Activated effector memory CD4-positive, alpha-beta T cell treated with Interleukin-2 at 50 U/mL for 16 hours (primary cell): ENCODE results near the gene C4orf36.
"Not testable (repeated sequence)": the region's sequence is repeated elsewhere in the genome, so short reads cannot be mapped to it uniquely, and the experiment has no call there.

ENCODE experiments used
- DNase-seq: peaks from one replicate; pipeline ENCODE4 v3.0.0-alpha.2; 2020

Gene C4orf36

DNA sequence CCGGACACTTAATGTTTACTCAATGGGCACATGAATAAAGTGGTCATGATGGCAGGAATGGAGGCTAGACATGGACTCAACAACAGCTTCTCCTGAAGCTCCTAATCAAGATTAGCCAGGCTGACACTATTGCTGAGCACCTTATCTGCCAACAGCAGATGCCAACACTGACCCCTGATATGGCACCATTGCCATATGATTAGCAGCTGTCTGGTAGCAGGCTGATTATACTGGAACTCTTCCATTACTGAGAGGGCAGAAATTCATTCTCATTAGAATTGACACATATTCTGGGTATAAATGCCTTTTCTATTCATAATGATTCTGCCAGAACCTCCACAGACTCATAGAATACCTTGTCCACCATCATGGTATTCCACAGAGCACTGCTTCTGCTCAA, 24.2 kb upstream of the C4orf36 start:
- DNase-seq, result no peak

DNA sequence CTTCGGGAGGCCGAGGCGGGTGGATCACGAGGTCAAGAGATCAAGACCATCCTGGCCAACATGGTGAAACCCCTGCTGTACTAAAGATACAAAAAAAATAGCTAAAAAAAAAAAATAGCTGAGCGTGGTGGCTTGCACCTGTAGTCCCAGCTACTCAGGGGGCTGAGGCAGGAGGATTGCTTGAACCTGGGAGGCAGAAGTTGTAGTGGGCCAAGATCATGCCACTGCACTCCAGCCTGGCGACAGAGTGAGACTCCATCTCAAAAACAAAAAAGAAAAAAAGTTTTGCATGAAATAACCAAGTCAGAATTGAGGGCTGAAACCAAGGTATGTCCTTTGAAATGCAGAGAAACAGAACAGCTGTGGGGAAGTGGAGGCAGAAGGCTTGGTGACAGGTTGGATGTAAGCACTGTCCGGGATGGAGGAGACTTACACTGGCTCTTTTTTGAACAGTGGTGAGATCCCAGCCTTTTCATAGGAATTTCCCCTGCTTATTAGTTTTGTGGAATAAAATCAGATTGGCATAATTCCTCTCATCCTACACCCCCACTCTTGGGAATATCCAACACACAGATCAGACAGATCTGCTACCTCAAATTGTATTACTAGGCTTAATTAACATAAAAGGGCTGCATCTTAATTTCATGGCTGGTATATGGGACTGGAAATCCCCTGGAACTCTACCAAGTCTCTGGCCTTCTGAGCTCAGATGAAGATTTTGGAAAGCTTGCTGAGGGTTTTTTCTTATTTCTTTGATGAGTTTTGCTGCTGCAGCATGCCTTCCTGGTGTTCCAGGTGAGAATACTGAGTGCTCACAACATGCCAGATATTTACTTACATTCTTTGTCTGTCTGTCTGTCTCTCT, 18.8 kb upstream of the C4orf36 start:
- no peak for DNase-seq

DNA sequence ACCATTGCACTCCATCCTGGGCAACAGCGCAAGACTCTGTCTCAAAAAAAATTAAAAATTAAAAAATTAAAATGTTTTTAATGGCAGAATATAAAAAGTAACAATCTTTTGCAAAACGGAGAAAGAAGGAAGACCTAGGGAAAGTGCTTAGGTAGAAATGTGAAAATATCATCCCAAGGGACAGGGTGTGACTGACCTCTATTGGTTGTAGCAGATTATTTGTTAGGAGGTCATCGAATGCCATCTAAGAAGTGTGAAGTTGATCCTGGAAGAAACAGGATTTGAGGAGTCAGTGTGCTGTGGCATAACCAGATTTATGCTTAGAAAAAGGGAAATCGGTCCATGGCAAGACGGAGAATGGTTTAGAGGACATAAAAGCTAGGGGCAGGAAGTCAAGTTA, 18.1 kb upstream of the C4orf36 start:
- no peak for DNase-seq

DNA sequence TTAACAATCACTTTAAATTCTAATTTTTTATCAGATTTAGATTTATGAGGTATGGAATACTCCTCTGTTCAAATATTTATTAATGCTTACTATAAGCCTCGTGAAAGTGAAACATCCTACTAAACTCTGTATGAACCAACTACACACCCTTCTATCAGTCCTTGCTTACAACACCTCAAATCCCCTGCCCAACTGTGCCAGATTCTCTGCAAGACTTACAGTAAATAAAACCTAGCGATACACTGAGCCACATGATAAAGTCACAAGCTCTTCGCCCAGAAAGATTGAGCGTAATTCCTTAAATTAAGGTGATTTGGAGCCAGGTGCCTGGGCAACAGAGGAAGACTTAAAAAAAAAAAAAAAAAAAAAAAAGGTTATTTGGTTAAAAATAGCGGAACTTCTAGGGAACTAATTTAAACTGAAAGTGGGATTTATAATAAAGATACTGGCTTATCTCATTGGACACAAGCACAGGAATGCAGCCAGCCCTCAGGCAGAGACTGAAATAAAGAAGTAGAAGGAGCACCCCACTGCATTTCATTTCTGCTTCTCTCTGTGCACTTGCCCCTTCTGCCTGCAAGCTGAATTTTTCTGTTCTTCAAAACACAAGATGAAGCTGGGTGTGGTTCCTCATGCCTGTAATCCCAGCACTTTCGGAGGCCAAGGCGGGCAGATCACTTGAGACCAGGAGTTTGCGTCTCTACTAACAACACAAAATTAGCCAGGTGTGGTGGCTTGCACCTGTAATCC, 17.5 kb upstream of the C4orf36 start:
- DNase-seq, result no peak

DNA sequence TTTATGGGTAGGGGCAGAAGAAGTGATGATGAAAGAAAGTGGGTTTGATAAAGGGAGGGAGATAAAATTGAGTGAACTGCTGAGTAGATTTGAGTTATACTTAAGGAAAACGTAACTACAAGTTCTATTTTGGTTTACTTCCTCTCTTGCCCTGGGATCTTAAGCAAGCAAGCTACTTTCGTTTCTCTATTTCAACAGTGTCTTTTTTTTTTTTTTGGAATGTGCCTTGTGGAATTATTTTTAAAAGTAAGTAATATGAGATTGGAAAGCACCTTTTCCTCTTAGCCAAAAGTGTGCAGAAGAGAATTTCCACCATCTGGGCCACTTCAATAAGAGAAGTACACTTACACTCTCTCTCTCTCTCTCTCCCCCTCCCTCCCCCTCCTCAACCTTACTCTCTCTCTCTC, 16.0 kb upstream of the C4orf36 start:
- DNase-seq, result no peak

DNA sequence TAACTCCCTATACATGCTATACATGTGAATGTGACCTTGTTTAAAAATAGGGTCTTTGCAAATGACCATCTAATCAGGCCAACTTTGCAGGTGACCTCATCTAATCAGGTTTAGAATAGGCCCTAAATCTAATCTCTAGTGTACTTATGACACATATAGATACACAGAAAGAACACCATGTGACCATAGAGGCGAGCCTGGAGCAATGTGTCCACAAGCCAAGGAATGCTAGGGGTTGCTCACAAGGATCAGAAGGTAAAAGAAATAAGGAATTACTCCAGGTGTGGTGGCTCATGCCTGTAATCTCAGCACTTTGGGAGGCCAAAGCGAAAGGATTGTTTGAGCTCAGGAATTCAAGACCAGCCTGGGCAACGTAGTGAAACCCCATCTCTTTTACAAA, 9.6 kb upstream of the C4orf36 start:
- DNase-seq, result no peak

DNA sequence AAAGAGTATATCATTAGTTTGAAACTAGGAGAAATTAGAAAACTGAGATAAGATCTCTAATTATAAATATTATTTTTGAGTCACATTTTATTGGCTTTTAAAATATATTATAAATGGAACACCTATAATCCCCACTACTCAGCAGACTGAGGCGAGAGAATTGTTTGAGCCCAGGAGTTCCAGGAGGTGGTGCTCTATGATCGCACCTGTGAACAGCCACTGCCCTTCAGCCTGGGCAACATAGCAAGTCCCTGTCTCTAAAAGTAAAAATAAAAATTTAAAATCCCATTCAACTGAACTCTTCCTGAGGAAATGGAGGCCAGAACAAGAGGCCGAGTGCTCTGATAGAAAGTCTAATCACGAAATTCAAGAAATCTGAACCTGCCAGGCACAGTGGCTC, 6.3 kb upstream of the C4orf36 start:
- no peak for DNase-seq

DNA sequence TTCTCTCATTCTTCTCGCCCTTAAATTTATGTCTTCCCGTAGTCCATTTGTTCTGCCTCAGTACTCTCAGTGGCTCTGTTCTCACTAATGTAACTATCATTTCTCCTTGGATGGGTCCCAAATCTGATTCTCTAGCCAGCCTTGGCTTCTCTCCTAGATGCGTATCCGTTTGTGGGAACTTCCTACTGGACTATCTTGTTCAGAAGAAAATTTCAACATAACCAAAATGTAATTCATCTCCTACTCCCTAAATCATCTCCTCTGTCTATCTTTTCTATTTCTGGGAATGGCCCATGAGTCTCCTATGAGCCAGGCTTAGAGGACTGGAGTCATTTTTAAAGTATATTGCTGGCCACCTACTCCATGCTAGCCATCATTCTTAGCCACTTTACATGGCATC, 4.4 kb upstream of the C4orf36 start:
- no peak for DNase-seq

DNA sequence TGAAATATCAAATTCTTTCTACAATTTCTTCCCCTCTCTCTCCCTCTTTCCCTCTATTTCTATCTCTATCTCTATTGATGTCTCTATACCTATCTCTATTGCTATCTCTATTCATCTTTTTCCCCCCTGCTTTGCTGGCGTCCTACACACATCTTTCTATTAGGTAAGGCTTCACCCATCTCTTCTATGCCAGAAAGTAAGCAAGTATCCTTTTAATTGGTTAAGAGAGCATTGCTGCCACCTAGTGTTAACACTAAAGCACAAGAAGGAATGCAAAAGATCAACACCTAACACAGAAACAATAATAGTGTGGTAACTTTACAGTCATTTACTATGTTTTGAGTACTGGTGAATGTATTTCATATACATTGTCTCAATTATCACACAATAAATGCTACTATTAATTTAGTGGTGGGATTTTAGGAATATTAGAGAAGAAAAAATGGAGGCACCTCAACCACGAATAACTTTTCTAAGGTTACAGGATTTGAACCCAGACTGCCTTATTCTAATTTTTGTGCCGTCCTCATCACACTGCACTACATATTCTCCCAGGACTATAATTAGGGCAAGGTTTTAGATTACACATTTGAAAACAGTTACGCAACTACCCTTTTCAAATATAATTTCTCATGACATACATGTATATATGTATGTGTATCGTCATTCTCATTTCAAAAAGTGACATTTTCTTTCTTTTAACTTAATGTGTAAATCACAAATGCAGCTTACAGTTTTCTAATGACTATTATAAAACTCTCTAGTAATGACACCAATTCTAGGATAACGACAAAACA, 3.7 kb upstream of the C4orf36 start:
- DNase-seq, result no peak

DNA sequence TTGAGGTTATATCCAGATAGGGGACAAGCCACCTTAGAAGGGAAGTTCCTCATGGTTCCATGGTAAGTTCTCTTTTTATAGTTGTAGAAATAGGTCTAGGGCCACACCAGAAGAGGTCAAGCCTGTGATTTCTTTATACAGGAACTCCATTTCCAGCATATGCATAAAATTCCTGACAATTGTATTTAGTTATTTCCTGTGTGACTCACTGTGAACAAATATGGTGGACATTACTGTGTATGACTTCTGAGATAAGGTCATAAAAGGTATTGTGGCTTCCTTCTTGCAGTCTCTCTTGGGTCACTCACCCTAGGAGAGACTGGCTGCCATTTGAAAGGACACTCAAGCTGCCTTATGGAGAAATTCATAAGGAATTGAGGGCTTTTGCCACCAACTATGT, 2.2 kb upstream of the C4orf36 start:
- DNase-seq, result no peak

DNA sequence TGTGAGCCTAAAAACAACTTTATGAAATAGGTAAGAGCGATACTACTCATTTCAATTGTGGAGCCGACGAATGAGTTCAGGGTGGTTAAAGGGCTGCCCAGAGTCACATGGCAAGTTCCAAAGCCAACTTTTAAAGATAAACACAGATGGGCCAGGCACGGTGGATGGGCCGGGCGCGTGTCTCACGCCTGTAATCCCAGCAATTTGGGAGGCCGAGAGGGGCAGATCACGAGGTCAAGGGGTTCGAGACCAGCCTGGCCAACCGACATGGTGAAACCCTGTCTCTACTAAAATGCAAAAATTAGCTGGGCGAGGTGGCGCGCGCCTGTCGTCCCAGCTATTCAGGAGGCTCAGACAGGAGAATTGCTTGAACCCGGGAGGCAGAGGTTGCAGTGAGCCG, 914 bp upstream of the C4orf36 start:
- no peak for DNase-seq

DNA sequence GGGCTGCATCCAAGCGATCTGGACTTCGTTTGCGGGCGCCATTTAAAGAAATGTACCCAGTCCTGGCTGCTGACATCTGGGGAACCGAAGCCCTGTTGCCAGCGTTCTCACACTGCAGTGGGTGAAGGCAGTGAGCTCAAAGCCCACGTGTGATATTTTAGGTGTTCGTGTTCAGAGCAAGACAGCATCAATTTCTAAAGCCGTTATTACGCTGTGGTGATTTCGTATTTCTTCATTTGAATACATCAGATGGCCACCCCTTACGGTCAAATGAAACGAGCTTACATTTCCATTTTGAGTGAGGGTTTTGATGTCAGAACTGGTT, 376 bp upstream of the C4orf36 start:
- no peak for DNase-seq

DNA sequence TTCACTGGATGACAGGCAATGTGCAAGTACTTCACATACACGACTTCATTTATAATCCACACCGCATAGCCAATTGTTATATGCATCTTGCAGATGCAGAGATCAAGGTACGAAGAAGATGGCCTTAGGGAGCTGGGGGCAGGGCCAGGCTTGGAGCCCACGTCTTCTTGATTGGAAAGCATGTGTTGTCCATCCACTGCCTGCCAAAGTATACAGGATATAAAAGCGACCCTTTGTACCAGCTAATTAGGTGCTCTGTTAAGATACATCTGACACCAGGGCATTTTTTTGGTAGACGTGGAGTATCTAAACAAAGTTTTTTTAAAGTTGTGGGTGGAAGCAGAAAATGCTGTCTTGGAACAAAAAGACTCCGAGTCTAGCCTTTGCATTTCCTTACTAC, 1.4 kb downstream of the C4orf36 start:
- DNase-seq, result no peak

DNA sequence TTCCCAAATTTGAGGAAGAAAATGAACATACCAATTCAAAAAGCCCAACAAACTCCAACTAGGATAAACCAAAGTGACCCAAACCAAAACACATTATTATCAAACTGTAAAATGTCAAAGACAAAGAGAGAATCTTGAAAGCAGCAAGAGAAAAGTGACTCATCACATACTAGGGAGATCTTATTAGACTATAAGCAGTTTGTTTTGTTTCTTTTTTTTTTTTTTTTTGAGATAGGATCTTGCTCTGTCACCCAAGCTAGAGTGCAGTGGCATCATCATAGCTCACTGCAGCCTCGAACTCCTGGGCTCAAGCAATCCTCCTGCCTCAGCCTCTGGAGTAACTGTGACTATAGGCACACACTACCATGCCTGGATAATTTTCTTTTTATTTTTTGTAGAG, 12.6 kb downstream of the C4orf36 start:
- no peak for DNase-seq

DNA sequence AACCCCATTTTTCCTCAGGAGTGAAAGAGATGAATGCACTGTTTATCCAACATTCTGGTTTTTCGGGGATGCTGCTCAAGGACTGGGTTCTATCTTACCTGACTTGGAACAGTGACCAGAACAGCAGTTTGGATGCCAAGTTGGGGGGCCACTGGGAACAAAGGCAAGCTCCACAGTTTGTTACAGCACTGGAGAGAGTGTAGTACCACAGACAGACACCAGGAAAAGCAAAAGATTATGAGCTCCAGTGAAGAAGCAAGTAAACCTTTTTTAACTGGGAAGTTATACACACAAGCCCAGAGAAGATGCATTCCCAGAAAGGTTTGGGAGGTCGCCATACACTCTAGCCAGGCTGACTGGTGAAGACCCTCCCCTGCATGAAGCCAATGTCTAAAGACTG, 13.6 kb downstream of the C4orf36 start:
- no peak for DNase-seq

DNA sequence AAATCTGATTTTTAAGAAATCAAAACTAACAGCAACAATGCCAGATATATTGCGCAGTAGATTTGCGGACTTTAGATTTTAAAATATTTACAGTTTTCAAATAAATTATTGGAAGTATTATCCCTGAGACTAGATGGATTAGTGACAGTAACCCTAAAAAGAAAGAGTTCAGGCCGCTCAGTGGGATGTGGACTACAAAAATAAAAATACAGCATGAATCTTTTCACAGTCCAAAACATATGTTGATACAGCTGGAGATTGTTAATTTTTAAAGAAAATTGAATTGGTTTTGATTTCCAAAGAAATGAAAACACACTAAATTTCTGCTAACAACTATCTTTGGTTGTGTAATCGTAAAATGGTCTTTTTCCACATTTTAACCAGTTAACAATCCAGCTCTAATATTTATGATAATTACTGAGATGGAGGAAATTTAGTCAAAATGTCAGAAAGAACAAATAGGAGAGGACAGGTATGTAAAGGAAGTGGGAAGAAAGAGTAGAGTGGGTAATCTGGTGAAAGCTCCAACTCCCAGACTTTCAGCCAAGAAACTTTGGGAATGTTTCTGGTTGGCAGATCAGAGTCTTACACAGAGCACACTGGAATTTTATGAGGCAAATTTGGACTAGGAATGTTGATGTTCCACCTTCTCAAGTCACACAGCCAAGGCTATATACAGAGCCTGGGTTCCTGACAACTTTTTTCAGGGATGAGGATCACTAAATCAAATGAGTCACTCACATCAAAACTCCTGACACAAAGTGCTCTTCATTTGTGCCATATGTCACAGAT, 15.1 kb downstream of the C4orf36 start:
- no peak for DNase-seq

DNA sequence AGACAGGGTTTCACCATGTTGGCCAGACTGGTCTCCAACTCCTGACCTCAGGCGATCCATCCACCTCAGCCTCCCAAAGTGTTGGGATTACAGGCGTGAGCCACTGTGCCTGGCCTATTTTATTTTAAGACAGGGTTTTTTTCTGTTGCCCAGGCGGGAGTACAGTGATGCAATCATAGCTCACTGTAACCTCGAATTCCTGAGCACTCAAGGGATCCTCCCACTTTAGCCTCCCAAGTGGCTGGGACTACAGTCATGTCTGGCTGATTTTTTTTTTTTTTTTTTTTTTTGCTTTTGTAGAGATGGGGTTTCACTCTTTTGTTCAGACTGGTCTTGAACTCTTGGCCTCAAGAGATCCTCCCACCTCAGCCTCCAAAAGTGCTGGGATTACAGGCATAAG, 16.8 kb downstream of the C4orf36 start:
- DNase-seq, result not testable (repeated sequence)

DNA sequence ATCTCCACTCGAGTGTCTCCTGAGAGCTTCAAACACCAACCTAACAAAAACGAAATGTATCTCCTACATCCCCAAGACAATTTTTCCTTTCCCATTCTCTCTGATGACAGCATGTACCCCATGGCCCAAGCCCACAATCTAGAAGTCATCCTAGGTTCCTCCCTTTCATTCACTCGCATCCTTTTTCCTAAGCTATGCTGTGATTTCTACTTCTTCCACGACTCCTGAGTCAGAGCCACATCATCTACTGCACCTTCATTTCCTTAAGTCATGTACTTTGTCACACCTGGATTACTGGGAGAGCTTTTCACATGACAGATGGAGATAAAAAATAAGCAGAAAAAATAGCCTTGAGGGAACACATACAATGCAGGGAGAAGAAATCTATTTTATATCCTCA, 20.1 kb downstream of the C4orf36 start:
- DNase-seq, result no peak

DNA sequence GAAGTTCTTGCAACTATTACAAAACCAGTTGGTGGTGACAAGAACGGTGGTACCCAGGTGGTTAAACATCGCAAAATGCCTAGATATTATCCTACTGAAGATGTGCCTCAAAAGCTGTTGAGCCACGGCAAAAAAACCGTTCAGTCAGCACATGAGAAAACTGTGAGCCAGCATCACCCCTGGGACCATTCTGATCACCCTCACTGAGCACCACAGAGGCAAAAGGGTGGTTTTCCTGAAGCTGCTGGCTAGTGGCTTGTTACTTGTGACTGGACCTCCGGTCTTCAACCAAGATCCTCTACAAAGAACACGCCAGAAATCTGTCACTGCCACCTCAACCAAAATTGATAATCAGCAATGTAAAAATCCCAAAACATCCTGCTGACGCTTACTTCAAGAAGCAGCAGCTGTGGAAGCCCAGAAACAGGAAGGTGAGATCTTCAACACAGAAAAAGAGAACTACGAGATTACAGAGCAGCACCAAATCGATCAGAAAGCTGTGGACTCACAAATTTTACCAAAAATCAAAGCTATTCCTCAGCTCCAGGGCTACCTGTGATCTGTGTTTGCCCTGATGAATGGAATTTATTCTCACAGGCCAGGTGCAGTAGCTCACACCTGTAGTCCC, 21.7 kb downstream of the C4orf36 start:
- DNase-seq, result no peak

DNA sequence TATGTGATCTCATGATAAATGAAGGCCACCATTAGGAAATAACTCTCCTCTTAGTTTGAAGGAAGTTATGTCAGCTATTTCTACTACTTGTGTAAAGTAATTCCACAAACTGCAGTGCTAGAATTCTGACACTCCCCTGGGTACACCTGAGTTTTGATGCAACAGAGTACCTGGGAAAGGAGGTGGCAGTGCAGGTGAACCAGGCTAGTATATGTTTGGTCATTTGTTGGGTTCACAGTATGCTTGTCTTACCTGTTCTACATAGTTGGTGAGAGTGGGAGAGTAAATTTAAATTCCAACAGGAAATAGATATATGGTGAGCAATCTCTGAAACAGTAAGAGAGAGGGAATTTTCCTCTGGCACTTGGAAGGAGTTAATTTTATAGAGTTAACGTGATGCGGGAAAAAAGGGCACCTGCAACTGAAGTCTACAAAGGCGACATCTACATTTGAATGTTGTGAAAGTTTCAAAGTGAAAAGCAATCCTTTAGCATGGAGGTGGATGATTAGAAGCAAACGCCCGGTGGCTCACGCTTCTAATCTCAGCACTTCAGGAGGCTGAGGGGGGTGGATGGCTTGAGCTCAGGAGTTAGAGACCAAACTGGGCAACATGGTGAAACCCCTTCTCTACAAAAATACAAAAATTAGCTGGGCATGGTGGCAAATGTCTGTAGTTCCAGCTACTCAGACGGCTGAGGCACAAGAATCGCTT, 34.7 kb downstream of the C4orf36 start:
- no peak for DNase-seq

DNA sequence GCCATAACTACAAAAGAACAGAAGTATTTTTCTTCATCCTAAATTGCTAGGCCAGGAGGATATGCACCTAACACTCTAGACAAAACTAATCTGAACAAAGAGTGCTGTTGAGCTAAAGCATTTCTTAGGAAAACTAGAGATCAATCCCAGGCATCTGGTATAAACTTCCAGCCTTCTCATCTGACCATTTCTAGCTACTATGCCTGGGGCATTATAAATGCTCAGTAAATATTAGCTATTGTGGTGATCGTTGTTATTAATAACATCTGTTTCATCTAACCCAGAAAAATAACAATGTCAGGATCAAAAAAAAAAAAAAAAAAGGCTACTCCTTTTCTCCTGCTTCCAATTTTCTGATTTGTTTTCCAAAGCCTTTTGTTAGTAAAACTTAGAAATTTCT, 35.3 kb downstream of the C4orf36 start:
- DNase-seq, result no peak

DNA sequence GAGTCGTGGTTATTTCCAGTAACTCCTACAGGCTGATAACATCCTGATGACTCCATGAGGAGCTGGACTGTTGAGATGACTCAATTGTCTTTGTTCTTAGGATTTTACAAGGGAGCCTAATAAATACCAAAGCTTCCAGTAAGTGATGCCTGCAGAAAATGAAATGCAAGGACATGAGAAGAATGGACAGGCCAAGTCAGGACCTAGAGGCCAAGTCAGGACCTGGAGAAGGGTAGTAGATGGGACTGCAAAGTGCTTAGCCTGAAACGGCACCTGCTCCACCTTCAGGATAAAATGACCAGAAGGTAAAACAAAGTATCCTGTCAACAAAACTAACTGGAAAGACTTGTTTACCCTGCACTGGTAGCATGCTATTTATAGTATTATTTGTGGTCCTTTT, 36.6 kb downstream of the C4orf36 start:
- no peak for DNase-seq
